Hepatocyte (in vitro differentiated cells): Measurements from ENCODE around the gene CENPA. TPM values are rescaled to one million over a fixed set of nuclear protein-coding genes. Genes with fewer than 3 reads are reported as not detected.
A peak's percentile ranks its signal among the peaks of the same experiment; 100 is the strongest.

Source experiments
- DNase-seq: peaks from one replicate; pipeline ENCODE4 v3.0.0-alpha.2; 2016; ENCODE audit warnings: low spot score
- H2AFZ ChIP-seq: fragments of 200-600 bp; sonication (generic); 2 replicates; pipeline ENCODE4 v1.6.0; 2016; ENCODE audit warnings: antibody characterized with exemption, mild to moderate bottlenecking
- H3K27ac ChIP-seq: fragments of 200-600 bp; sonication (generic); 2 replicates; pipeline ENCODE4 v1.5.1; 2016; ENCODE audit warnings: mild to moderate bottlenecking
- H3K27me3 ChIP-seq: fragments of 200-600 bp; sonication (generic); 2 replicates; pipeline ENCODE4 v1.6.1; 2016
- H3K36me3 ChIP-seq: fragments of 200-600 bp; sonication (generic); replicated peaks from 2 replicates; pipeline ENCODE4 v1.5.1; 2016; ENCODE audit warnings: low read depth; ENCODE audit not compliant: insufficient read depth
- H3K4me1 ChIP-seq: fragments of 200-600 bp; sonication (generic); 2 replicates; pipeline ENCODE4 v1.5.1; 2016; ENCODE audit warnings: mild to moderate bottlenecking, moderate library complexity; ENCODE audit not compliant: insufficient read depth
- H3K4me2 ChIP-seq: fragments of 200-600 bp; sonication (generic); 2 replicates; pipeline ENCODE4 v1.6.0; 2016
- H3K4me3 ChIP-seq: fragments of 200-600 bp; sonication (generic); 2 replicates; pipeline ENCODE4 v1.5.1; 2016; ENCODE audit warnings: mild to moderate bottlenecking
- H3K79me2 ChIP-seq: fragments of 200-600 bp; sonication (generic); 2 replicates; pipeline ENCODE4 v1.6.0; 2017; ENCODE audit warnings: mild to moderate bottlenecking
- H3K9me2 ChIP-seq: fragments of 200-600 bp; sonication (generic); replicated peaks from 2 replicates; pipeline ENCODE4 v1.6.0; 2017; ENCODE audit warnings: mild to moderate bottlenecking; ENCODE audit not compliant: insufficient read depth
- H3K9me3 ChIP-seq: fragments of 200-600 bp; sonication (generic); 2 replicates; pipeline ENCODE4 v1.5.1; 2016; ENCODE audit warnings: low read depth, mild to moderate bottlenecking
- H4K20me1 ChIP-seq: fragments of 200-600 bp; sonication (generic); 2 replicates; pipeline ENCODE4 v1.6.0; 2016; ENCODE audit warnings: mild to moderate bottlenecking; ENCODE audit not compliant: insufficient read depth, poor library complexity, severe bottlenecking
- CTCF ChIP-seq: fragments of 200-600 bp; sonication (generic); IDR thresholded peaks from 2 replicates; pipeline ENCODE4 v1.5.1; 2016; ENCODE audit warnings: antibody characterized with exemption, mild to moderate bottlenecking; ENCODE audit not compliant: poor library complexity
- EZH2 ChIP-seq: fragments of 200-600 bp; sonication (generic); IDR thresholded peaks from 2 replicates; pipeline ENCODE4 v1.6.1; 2016; ENCODE audit warnings: antibody characterized with exemption, mild to moderate bottlenecking, borderline replicate concordance
- EZH2phosphoT487 ChIP-seq: fragments of 200-600 bp; sonication (generic); IDR thresholded peaks from one replicate; pipeline ENCODE4 v1.6.1; 2018; ENCODE audit warnings: antibody characterized with exemption, mild to moderate bottlenecking, low read depth, moderate library complexity; ENCODE audit not compliant: unreplicated experiment, severe bottlenecking
- WGBS: methylation state at CpG from one replicate; pipeline ENCODE4 v1.1.6; 2016; ENCODE audit warnings: low lambda C conversion rate; ENCODE audit errors: missing lambda C conversion rate; 5-methylcytosine and 5-hydroxymethylcytosine counted together
- polyA plus RNA-seq: library from polyadenylated mRNA; unstranded; fragments of >200 nt; fragmentation: Nextera tagmentation; extraction: Ambion mirVana; gene quantifications from 2 replicates; pipeline ENCODE4 v1.2.1, GENCODE V29; 2016
- total RNA-seq: library from RNA; depleted of rRNA; stranded (reverse); fragments of >200 nt; gene quantifications from 2 replicates; pipeline ENCODE4 v1.2.3, GENCODE V29; 2014

The CENPA gene
- total and polyA plus RNA-seq, 2 experiments from 2014 or later, result 1.7 to 5.5 TPM

- Histone ChIP-seq H2AFZ (no peak overlapping the region), H3K4me3 (no peak overlapping the region), H3K9me3 (no peaks in the 10 kb centered on the region), H3K9me2 (no peaks in the 10 kb centered on the region), H3K4me2 (no peak overlapping the region), H3K27me3 (no peaks in the 10 kb centered on the region), H3K27ac (no peak overlapping the region), H3K79me2 (no peaks in the 10 kb centered on the region), H3K4me1 (peaks cover 2% of the 10 kb centered on the region), H4K20me1 (no peaks in the 10 kb centered on the region), H3K36me3 (no peaks in the 10 kb centered on the region)
- WGBS, result 97% methylated on average over 7 of the region's 7 CpGs
- no peak for TF ChIP-seq CTCF
- DNase-seq, result no peak
These were observed 46.3 kb upstream of the CENPA start for GRCh38 chr2:26739514-26739913.

- Histone ChIP-seq H2AFZ (no peak overlapping the region), H3K4me3 (no peak overlapping the region), H3K4me1 (peaks cover 4% of the 10 kb centered on the region), H3K27me3 (no peaks in the 10 kb centered on the region), H3K4me2 (no peak overlapping the region), H3K9me2 (no peaks in the 10 kb centered on the region), H3K79me2 (no peaks in the 10 kb centered on the region), H3K36me3 (no peaks in the 10 kb centered on the region), H3K9me3 (no peaks in the 10 kb centered on the region), H3K27ac (no peak overlapping the region), H4K20me1 (no peaks in the 10 kb centered on the region)
- DNase-seq, result no peak
- WGBS, result 79% methylated on average over 6 of the region's 6 CpGs
- TF ChIP-seq CTCF (no peak), EZH2 (no peak)
These were observed 45.5 kb upstream of the CENPA start for GRCh38 chr2:26740346-26740745.

- H2AFZ ChIP-seq, result no peak overlapping the region
- no peaks in the 10 kb centered on the region for H4K20me1 ChIP-seq
- H3K9me3 ChIP-seq, result no peaks in the 10 kb centered on the region
- TF ChIP-seq EZH2phosphoT487 (no peak), CTCF (peak; percentile 16)
- H3K79me2 ChIP-seq, result no peaks in the 10 kb centered on the region
- H3K4me3 ChIP-seq, result no peak overlapping the region
- H3K27ac ChIP-seq, result no peak overlapping the region
- no peaks in the 10 kb centered on the region for H3K36me3 ChIP-seq
- no peaks in the 10 kb centered on the region for H3K27me3 ChIP-seq
- no peak overlapping the region for H3K4me2 ChIP-seq
- peak; percentile 46 for DNase-seq
- H3K9me2 ChIP-seq, result no peaks in the 10 kb centered on the region
- 62% methylated on average over 8 of the region's 8 CpGs for WGBS
- H3K4me1 ChIP-seq, result peaks cover 4% of the 10 kb centered on the region
These were observed 45.0 kb upstream of the CENPA start for GRCh38 chr2:26740890-26741302.

GRCh38 chr2:26742048-26742770, 43.6 kb upstream of the CENPA start:
- H3K27me3 ChIP-seq, result no peaks in the 10 kb centered on the region
- no peak overlapping the region for H3K27ac ChIP-seq
- no peaks in the 10 kb centered on the region for H3K9me3 ChIP-seq
- H3K36me3 ChIP-seq, result no peaks in the 10 kb centered on the region
- H3K9me2 ChIP-seq, result no peaks in the 10 kb centered on the region
- no peaks in the 10 kb centered on the region for H3K79me2 ChIP-seq
- 96% methylated on average over 15 of the region's 15 CpGs for WGBS
- TF ChIP-seq EZH2phosphoT487, result no peak
- no peak for TF ChIP-seq CTCF
- TF ChIP-seq EZH2, result no peak
- no peak for DNase-seq
- H3K4me2 ChIP-seq, result no peak overlapping the region
- no peak overlapping the region for H3K4me3 ChIP-seq
- H2AFZ ChIP-seq, result no peak overlapping the region
- peaks cover 4% of the 10 kb centered on the region for H3K4me1 ChIP-seq
- no peaks in the 10 kb centered on the region for H4K20me1 ChIP-seq
